G401.6 (cell line): Measurements from ENCODE around the gene OR5A1.
"Not testable (repeated sequence)": the region's sequence is repeated elsewhere in the genome, so short reads cannot be mapped to it uniquely, and the experiment has no call there.

Experiments used
- FAIRE-seq: peaks from 2 replicates; lab custom pipeline; 2012; peaks lifted over from hg19 to GRCh38; lab: Jason Lieb, UNC

OR5A1 gene

DNA sequence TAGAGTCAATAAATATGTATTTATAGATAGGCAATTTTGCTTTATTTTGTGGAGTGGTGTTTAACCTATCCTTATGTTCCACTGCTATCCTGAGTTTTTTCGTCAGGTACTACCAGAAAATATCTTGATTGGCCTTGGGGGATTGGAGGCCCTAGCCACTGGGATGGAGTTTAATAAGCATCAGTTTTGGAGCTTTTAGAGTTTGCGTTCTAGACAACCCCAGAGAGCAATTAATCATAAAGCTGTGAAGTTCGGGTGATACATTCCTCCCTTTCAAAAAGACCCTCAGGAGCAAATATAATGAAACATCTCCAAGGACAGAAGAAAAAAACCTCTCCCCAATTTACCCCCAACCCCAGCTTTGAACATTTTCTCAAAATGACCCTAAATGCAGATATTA lies at the start of gene OR5A1:
Gene OR5A1, plus strand, starts transcription at position 301 of the 400 bp plus-strand sequence. CDS start 6,700 bp downstream, outside the sequence.
- no peak for FAIRE-seq

DNA sequence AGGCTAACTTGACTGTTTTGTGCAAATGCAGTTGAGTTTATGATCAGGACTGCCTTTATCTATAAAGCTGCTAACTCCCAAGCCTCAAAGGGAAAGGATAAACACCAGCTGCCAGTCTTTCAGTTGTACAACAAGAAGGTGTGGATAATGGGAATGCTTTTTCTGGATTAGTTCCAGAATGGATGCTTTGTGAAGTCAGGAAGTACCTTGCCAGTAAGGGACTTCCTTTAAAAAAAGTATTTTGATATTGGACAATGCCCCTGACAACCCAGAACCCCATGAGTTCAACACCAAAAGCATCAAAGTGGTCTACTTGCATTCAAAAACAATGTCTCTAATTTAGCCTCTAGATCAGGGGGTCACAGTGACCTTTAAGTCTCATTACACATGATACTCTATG lies 42.1 kb upstream of the OR5A1 start:
- no peak for FAIRE-seq

DNA sequence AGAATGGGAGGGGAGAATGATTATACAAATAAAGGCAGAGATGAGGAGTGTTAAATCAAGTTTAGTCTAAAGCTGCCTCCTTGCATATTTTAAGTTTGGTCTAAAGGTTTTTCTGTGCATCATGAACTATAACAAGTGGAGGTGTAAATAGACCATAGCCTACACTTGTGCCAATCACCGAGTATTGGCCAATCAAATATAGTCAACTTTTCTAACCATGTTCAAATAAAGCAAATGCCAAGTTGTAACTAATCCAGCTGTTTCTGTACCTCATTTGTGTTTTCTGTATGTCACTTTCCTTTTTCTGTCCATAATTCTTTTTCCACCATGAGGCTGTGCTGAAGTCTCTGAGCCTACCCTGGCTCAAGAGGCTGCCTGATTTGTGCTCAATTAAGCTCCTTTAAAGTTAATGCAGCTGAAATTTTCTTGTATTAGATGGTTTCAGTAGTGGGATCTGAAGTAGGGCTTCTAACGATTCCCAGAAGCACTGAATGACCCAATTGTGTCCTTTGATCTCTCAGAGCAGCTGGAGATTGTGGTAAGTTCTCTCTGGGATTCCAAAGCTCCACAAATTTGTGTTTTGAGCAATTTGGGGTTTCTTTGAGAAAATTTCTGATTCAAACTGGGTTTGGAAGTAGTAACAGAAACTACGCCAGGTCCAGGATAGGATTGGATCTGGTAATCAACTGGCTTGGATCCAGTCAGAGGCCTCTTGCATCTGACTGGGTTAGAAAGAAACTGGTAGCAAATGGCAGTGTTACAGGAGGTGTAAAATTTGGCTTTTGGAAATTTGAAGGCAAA lies 35.6 kb upstream of the OR5A1 start:
- no peak for FAIRE-seq

DNA sequence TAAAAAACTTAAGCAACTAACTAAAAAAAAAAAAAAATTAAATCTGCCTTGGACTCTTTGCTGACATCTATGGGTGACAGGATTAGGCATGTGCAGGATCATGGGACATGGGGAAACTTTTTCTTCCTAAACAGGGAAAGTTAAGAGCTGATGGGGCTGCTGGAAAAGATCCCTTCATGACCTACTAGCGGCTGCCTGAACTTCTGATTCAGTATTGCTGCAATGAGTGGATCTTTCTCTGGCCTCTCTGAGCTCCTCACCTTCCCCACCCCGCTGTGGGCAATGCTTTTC lies 35.1 kb upstream of the OR5A1 start:
- FAIRE-seq = no peak

DNA sequence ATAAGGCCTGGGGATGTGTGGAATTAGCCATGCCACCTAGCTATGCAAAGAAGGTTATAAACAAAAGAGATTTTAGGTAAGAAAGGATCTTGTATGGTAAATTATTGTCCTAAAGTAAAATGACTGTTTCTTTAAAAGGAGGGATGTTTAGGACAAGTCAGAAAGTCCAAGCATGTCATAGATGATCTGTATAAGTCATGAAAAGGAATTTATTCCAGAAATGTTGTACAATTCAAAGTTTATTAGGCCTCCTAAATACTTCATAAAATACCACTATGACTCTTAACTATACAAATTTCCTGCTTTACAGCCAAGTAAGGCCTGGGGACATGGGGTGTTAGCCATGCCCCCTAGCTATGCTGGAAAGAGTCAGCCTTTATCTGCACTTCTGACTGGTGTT lies 32.7 kb upstream of the OR5A1 start:
- no peak for FAIRE-seq

DNA sequence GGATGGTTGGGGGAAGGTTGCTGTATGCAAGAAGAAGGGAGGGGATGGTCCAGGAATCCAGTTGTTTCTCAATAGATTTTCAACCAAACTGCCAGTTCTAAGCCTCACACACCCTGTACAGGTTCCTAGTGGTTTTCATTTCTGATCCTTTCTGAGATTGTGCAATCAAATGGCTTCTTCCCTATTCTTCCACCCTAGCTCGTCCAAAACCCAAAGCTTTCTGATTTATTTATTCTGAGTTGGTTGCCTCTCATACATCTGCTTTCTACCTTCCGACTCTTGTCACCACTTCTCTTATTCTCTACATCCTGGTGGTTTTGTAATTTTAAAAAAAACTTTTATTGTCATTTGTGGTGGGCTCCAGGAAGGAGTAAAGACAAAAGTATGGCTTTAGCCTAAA lies 22.6 kb upstream of the OR5A1 start:
- no peak for FAIRE-seq

DNA sequence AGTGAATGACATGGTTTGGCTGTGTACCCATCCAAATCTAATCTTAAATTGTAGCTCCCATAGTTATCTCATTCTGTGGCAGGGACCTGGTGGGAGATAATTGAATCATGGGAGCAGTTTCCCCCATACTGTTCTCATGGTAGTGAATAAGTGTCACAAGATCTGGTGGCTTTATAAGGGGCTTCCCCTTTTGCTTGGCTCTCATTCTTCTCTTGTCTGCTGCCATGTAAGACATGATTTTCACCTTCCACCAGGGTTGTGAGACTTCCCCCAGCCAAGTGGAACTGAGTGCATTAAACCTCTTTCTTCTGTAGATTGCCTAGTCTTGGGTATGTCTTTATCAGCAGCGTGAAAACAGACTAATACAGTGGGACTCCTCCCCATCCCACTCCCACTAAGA lies 21.2 kb upstream of the OR5A1 start:
- no peak for FAIRE-seq

DNA sequence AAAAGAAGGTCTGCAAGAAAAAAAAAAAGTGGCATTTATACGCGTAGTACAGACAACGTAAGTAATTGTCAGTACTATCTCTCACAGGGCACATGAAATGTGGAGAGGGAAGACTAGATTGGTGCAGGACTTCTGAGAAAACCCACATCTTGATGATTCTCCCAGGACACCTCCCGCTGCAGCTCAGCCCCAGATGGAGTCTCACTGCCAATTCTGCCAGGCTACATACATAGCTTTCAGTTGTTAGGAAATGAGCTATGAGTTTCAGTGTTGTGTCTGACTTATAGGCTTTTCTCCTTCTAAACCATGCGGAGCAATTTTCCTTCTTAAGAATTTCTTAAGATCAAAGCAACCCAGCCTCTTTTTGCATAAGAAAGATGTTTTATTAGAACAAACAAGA lies 19.7 kb upstream of the OR5A1 start:
- no peak for FAIRE-seq

DNA sequence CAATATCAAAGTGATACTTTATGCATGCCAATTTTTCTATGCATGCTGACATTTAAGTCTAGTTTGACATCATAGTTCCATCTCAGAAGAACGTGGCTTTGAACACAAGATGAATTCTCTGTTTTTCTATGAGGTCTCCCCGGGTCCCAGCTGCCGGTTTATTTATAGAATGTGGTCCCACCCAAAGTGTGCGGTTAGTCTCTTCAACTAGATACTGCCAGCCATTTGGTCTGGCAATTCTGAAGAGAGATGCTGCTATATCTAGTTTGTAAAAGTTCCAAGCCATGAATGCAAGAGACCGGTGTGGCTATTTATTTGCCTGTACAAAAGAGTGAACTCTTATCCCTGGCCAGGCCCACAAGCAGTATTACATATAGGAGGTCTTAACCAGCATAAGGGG lies 19.2 kb upstream of the OR5A1 start:
- no peak for FAIRE-seq

DNA sequence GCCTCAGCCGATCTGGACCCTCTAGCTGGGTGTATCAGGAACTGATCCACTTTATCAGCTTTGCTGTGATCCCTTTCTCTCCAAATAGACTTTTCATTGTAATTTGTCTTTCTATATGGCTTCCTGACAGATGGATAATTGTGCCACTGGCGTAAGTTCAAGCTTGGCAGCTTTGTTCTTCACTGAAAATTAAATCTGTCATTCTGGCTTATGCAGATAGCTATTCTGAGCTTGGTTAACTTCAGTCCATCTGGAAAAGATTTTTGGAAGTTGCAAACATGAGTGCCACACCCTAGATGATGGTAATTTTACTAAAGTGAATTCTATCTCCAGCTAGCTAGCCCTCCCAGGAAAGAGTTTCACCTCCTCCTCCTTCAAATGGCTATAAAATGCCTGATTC lies 18.1 kb upstream of the OR5A1 start:
- FAIRE-seq = no peak

DNA sequence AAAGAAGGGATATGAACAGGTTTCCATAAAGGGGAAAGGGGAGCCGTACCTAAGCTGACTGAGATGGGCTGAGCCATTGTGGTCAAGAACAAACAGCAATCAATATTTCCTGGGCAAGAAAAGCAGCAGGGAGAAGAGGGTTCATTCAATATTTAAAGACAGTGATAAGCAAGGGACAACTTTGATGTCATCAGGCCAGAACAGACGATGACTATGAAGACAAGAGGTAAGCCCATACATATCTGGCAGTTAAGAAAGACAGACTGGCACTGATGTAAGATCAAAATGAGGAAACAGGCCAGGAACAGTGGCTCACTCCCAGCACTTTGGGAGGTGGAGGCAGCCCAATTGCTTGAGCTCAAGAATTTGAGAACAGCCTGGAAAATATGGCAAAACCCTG lies 12.4 kb upstream of the OR5A1 start:
- FAIRE-seq = no peak

DNA sequence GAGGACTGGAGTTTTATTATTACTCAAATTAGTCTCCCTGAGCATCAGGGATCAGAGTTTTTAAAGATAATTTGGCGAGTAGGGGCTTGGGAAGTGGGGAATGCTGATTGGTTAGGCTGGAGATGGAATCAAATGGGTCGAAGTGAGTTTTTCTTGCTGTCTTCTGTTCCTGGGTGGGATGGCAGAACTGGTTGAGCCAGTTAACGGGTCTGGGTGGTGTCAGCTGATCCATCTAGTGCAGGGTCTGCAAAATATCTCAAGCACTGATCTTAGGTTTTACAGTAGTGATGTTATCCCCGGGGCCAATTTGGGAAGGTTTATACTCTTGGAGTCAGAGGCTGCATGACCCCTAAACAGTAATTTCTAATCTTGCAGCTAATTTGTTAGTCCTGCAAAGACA lies 11.1 kb upstream of the OR5A1 start:
- FAIRE-seq = no peak

DNA sequence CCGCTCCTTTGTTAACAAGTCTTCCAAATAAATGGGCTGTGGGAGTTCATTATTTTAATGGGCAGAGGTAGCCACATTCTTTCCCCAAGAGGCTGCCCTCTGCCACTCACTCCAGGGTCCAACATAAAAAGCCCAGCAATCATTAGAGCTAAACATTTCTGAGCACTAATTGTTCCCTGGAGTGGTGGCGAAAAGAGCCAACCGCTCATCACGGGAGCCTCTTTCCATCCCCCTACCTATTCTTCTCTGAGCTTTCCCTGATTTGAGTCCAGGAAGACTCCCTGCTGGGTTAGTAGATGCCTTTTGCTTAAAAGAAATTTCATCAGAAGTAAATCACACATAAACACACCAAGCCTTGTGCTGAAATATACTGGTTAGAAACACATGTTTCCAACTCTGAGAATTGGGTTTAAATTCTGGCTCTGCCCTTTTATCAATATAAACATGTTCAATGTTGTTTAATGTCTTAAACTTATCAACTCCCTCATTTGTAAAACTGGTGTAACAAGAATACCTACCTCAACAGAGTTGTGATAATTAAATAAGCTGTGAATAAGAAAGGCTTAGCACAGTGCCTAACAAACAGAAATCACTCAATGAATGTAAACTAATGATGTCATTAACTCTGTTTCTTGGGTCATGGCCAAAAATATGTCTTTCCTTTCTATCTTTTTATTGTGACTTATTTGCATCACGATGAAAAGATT lies 9.8 kb upstream of the OR5A1 start, which contains the start of gene OR5A2:
Gene OR5A2, minus strand, starts transcription at position 53 of the 707 bp plus-strand sequence. CDS start 3,460 bp downstream, outside the sequence.
- FAIRE-seq = no peak

DNA sequence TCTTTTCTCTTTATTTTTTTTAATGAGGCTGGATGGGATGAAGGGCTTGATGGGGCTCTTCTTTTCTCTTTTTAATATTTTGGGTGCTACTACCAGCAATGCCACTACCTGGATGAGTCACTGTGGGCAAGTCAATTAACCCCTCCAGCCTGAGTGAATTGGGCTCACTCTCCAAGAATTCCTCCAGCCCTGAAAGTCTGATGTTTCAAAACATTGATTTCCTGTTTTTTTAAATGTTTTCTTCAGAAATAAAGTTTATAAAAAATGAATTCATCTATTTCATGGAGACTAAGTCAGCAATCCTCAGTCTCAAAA lies 9.2 kb upstream of the OR5A1 start:
- FAIRE-seq = no peak

DNA sequence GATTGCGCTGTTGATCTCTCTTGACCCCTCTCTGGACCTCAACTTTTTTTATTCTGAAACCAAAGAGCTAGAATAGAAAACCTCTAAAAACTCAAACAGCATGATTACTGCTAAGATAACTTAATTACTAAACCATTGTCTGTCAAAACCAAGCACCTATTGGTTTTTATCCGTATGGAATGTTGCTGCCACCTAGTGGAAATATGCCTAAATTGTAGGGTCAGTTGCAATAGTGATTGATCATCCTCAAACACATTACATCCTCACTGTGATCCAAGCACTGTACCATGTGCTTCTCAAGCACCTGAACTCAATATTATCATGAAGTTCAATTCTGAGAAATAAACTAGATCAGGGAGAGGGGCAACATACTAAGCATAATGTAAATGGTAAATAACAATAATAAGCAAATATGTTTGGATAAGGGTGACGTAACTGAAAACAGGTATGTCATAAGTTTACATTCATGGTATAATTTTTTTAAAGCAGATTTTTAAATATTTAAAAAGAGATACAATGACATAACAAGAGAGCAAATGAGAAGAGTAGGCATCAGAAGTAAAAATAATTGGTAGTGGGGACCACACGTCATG lies 6.2 kb upstream of the OR5A1 start:
- peak; percentile 87 for FAIRE-seq

DNA sequence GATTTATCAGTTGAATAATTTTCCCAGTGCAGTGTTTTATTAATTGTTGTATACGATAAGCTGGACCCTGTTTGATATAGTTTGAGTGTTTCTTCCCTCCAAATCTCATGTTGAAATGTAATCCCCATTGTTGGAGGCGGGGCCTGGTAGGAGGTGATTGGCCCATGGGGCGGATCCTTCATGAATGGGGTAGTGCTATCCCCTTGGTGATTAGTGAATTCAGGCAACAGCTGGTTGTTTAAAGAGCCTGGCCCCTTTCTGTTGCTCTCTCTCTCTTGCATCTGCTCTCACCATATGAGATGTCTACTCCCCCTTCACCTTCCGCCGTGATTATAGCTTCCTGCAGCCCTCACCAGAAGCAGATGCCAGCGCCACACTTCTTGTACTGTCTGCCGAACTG lies 1.5 kb downstream of the OR5A1 start:
- no peak for FAIRE-seq

DNA sequence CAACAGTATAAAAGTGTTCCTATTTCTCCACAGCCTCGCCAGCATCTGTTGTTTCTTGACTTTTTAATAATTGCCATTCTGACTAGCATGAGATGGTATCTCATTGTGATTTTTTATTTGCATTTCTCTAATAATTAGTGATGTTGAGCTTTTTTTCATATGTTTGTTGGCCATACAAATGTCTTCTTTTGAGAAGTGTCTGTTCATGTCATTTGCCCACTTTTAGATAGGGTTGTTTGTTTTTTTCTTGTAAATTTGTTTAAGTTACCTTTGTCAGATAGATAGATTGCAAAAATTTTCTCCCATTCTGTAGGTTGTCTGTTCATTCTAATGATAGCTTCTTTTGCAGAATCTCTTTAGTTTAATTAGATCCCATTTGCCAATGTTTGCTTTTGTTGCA lies 9.4 kb downstream of the OR5A1 start:
- FAIRE-seq = not testable (repeated sequence)

DNA sequence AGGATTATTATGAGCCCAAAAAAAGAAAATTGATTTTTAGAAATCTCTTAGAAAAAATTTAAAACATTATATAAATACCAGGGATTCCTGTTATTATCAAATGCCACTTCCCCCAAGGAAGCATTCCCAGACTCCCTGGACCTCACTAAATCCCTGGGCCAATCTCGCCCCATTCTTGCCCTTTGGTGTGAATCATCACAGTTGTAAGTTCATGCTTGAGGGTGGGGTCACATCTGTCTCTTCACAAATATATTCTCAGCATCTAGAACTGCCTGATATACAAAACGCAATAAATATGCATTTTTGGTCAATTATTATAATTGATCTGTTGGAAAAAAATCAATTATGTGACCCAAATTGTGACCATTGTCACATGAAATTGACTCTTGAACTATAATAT lies 12.2 kb downstream of the OR5A1 start:
- no peak for FAIRE-seq

DNA sequence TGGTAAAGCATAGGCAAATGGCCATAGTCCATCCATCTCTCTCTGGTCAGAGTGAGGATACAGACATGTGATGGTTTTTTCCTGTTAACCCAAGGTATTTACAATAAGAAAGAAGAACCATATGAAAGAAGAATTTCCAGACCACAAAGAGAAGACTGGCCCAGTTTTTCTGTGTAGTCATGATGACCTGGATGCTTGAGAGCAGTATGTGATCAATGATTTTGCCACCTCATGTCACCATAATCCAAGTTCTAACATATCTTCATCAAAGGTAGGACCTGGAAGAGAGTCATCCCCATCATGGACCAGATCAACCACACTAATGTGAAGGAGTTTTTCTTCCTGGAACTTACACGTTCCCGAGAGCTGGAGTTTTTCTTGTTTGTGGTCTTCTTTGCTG lies 20.4 kb downstream of the OR5A1 start, which contains the start of gene OR4D6:
Gene OR4D6, plus strand, starts transcription at position 301 of the 400 bp plus-strand sequence. Its CDS starts 0 bp downstream, at position 301.
- FAIRE-seq = no peak

DNA sequence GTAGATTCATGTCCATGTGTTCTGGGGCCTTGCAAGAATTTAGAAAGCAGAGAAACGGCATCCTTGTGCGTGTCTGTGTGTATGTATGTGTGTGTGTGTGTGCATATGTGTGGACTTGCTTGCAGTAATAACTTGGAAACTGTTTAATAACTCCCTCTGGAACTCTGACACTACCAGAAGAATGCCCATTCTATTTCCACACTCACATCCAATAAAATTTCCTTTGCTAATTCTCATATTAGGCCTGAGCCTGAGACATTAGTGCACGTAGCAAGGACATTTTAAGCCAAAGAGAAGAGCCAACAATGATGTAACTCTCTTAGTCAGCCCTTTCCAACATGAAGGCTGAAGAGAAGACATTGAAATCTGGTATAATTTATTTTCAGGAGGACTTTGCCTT lies 23.6 kb downstream of the OR5A1 start:
- no peak for FAIRE-seq

DNA sequence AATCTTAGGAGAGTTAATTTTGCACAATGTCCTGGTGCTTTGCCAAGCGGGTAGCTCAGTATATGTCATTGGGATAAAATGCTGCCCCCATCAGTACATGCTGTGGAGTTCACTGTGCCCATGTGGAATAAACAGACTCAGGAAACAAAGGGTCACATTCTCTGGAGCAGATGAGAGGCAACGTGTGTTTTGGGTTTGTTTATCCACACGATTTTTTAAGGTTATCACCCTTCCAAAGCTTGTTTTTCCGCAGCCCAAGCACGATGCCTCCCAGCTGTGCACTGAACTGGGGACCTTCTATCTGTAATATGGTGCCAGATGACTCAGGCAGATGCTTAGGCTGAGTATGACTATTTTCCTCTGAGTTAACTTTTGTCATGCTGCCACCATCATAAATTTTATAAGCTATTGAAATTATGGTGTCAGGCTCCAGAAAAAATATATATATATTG lies 26.9 kb downstream of the OR5A1 start:
- FAIRE-seq = no peak

DNA sequence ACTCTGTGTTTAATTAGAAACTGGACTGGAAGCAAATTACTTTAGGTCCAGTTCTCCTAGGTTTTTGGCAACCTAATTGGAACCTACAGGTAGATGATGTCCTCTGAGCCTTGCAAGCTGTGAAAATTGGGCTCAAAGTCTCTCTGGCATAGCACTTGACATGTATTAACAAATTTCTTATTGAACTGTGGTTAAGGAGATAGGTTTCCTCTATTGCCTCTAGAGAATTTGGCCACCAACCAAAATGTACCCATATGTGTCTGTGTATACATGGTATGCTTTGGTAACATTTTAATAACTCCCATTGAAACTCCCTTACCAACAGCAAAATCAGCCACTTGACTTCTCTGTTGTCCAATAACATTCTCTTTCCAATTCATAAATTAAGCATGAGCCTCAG lies 36.7 kb downstream of the OR5A1 start, which contains the start of gene OR4D10:
Gene OR4D10, plus strand, starts transcription at position 301 of the 400 bp plus-strand sequence. CDS start 4,115 bp downstream, outside the sequence.
- FAIRE-seq = no peak

DNA sequence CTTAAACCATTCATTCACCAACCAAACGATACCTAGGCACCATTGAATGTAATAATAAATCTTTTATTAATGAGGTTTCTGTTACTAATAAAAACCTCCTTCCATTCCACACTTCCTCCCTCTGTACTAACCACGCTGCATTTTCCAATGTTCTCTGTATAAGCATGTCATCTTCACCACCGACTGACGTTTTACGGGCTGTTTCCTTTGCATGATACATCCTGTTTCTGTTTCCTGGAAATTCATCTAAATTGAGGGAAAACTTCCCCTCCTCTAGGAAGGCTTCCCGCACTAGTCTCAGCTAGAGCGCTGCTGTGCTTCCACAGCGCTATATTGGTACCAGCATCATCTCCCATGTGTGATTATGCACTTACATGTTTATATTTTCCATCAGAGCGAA lies 38.9 kb downstream of the OR5A1 start:
- FAIRE-seq = no peak
